ENCODE results near the gene HMGB2.

HMGB2 gene

GRCh38 chr4:173343832-173344397, 9.8 kb upstream of the HMGB2 start:
- TF ChIP-seq REST (IDR thresholded peaks at IDR 0.05; ENCODE audit: insufficient read depth in 1 of 2, low read depth in 2 of 2, low read length in 2 of 2) (no peak), FOXP2 (optimal IDR thresholded peaks at IDR 0.05; ENCODE audit: borderline replicate concordance, extremely low read depth, extremely low read length, insufficient read depth) (no peak), POLR2AphosphoS5 (IDR thresholded peaks at IDR 0.05; ENCODE audit: low read depth, low read length) (no peak), SIN3A (IDR thresholded peaks at IDR 0.05; ENCODE audit: borderline replicate concordance, insufficient read depth, low read length) (no peak), TAF1 (IDR thresholded peaks at IDR 0.05; ENCODE audit: borderline replicate concordance, insufficient read depth, low read length) (no peak)

DNA sequence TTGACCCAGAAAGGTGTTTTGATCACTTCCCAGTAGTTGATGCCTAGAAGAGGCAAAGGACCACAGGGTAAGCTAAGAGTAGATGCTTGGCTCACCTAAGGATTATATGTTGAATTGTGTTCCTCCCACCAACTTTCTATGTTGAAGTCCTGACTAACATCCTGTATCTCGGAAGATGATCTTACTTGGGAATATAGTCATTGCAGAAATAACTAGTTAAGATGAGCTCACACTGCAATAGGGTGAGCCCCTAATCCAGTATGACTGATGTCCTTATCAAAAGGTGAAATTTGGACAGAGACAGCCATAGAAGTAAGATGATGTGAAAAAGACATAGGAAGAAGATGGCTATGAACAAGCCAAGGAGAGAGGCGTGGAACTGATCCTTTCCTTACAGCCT, 3.3 kb upstream of the HMGB2 start:
- TF ChIP-seq TAF1 (IDR thresholded peaks at IDR 0.05; ENCODE audit: borderline replicate concordance, insufficient read depth, low read length) (no peak), POLR2AphosphoS5 (IDR thresholded peaks at IDR 0.05; ENCODE audit: low read depth, low read length) (no peak), FOXP2 (optimal IDR thresholded peaks at IDR 0.05; ENCODE audit: borderline replicate concordance, extremely low read depth, extremely low read length, insufficient read depth) (no peak), SIN3A (IDR thresholded peaks at IDR 0.05; ENCODE audit: borderline replicate concordance, insufficient read depth, low read length) (no peak), REST (IDR thresholded peaks at IDR 0.05; ENCODE audit: insufficient read depth in 1 of 2, low read depth in 2 of 2, low read length in 2 of 2) (no peak)

DNA sequence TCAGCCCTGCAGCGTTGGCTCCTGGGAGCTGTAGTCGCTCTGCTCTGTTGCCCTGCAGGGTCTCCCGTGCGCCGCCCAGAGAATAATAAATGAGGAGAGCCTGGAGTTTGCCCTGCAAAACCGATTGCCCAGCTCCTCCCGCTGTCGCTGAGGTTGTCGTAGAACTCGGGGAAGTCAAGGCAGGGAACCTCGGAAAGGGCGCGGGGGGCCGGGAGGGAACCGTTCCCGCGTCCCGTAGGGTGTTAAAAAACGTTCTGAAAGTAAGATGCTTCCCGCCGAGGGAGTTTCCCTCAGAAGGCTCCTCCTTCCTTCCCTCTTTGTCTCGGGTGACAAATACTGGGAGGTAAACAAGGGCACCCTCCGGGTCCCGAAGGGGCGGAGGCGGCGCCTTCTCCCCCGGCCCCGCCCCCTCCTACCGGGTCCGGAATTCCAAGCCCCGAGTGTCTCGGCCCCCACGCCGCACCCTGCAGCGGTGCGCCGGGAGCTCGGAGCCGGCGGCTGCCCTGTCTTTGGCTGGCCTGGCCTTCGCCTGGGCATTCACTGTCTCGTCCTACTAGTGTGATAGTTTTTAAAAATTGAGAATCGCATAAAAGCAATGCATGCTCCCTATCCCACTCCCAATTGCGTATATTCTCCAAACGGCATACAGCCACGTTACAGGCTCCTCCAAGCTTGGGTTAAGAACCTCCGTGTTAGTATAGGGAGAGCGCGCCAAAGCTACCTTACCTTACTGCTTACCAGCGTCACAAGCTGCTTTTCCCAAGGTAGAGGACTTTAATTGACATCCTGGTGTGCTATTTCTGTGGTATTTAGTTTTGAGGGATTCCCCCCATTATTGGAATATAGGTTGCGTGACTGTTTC, 964 bp upstream of the HMGB2 start:
- TF ChIP-seq REST (IDR thresholded peaks at IDR 0.05; ENCODE audit: insufficient read depth in 1 of 2, low read depth in 2 of 2, low read length in 2 of 2), result 0 out of 4 replicates have a peak, but pooled peaks of 1 of the 2 experiments have one; percentile 17
- TF ChIP-seq SIN3A (IDR thresholded peaks at IDR 0.05; ENCODE audit: borderline replicate concordance, insufficient read depth, low read length), result peak; percentile 81; the same call in 1 of the 2 replicates
- TF ChIP-seq TAF1 (IDR thresholded peaks at IDR 0.05; ENCODE audit: borderline replicate concordance, insufficient read depth, low read length), result no peak
- peak; percentile 62; the same call in 1 of the 2 replicates for TF ChIP-seq POLR2AphosphoS5 (IDR thresholded peaks at IDR 0.05; ENCODE audit: low read depth, low read length)
- peak; percentile 75 for TF ChIP-seq FOXP2 (optimal IDR thresholded peaks at IDR 0.05; ENCODE audit: borderline replicate concordance, extremely low read depth, extremely low read length, insufficient read depth)

DNA sequence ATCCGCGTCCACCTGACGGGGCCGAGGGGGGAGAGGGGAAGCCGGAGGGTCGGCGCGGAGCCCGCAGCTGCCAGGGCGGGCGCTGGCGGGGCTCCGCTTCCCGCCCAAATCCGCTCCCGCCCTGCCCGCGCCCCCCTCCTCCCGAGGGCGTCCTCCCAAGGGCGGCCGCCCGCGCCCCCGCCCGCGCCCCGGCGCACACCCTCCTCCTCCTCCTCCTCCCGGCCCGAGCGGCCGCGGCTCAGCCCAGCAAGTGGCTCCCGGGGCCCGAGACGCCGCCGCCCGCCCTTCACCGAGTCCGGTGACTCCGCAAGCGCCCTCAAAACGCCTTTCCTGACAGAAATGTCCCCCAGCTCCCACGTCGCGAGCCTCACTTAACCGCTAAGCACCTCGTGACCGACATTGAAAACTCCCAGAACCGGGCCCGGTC, 487 bp downstream of the HMGB2 start:
- TF ChIP-seq FOXP2 (optimal IDR thresholded peaks at IDR 0.05; ENCODE audit: borderline replicate concordance, extremely low read depth, extremely low read length, insufficient read depth) (no peak), REST (IDR thresholded peaks at IDR 0.05; ENCODE audit: insufficient read depth in 1 of 2, low read depth in 2 of 2, low read length in 2 of 2) (no peak), POLR2AphosphoS5 (IDR thresholded peaks at IDR 0.05; ENCODE audit: low read depth, low read length) (no peak), TAF1 (IDR thresholded peaks at IDR 0.05; ENCODE audit: borderline replicate concordance, insufficient read depth, low read length) (no peak), SIN3A (IDR thresholded peaks at IDR 0.05; ENCODE audit: borderline replicate concordance, insufficient read depth, low read length) (no peak)

Data from PFSK-1 (cell line).